ENCODE measurements around the gene CCDC177. TPM values are rescaled to one million over a fixed set of nuclear protein-coding genes. Genes with fewer than 3 reads are reported as not detected.

The CCDC177 gene
- total RNA-seq, 2 experiments from 2014 or later = not detected

DNA sequence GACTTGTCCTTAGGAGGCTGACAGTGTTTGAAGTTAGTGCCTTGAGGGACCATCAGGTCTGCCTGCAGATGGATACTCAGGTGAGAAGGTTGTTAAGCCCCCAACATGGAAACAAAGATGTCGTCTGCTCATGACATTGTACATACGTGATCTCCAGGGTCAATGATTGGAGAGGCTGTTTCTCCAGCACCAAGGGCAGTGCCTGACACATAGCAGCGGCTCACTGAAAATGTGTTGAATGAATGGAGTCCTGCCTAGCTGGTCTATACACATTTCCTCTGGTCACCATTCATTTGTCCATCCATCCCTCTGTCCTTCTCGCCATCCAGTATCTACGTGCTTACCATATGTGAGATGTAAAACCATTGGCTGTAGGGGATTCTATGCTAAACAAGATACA, 7.1 kb downstream of the CCDC177 start:
- Mint-ChIP-seq H3K36me3 (ENCODE audit: low read depth) (no peaks in the 10 kb centered on the region), H3K27me3 (peaks cover 48% of the 10 kb centered on the region), H3K9me3 (no peaks in the 10 kb centered on the region), H3K4me1 (ENCODE audit: low read depth) (peaks cover 2% of the 10 kb centered on the region), H3K4me3 (no peak overlapping the region), H3K27ac (no peak overlapping the region)
- ATAC-seq (no peak), DNase-seq (no peak)
- TF ChIP-seq, protein P1, sequence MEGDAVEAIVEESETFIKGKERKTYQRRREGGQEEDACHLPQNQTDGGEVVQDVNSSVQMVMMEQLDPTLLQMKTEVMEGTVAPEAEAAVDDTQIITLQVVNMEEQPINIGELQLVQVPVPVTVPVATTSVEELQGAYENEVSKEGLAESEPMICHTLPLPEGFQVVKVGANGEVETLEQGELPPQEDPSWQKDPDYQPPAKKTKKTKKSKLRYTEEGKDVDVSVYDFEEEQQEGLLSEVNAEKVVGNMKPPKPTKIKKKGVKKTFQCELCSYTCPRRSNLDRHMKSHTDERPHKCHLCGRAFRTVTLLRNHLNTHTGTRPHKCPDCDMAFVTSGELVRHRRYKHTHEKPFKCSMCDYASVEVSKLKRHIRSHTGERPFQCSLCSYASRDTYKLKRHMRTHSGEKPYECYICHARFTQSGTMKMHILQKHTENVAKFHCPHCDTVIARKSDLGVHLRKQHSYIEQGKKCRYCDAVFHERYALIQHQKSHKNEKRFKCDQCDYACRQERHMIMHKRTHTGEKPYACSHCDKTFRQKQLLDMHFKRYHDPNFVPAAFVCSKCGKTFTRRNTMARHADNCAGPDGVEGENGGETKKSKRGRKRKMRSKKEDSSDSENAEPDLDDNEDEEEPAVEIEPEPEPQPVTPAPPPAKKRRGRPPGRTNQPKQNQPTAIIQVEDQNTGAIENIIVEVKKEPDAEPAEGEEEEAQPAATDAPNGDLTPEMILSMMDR (IDR thresholded peaks at IDR 0.05) = no peak
- intact Hi-C loops (cut with micrococcal nuclease) = no loop called here
- ChIA-PET CTCF (no interaction called here), POLR2A (no interaction called here)

DNA sequence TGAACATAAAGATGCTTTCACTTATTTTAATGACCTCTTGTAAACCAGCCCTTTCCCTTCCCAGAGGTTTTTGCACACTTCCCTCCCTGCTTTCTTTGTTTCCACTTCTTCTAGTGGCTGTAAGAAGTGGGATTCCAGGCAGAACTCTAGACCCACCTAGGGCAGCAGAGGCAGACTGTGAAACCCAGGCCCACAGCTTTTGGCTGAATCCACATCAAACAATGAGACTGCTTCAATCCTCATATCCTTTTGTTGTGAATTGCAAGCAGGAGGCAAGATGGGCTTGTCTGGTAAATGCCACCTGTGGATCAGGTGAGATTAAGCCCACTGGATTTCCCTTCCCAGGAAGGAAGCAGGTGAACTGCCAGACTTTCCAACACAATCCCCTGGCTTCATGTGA, 12.8 kb downstream of the CCDC177 start:
- Mint-ChIP-seq H3K27ac (no peak overlapping the region), H3K4me1 (ENCODE audit: low read depth) (no peaks in the 10 kb centered on the region), H3K4me3 (no peak overlapping the region), H3K9me3 (no peaks in the 10 kb centered on the region), H3K36me3 (ENCODE audit: low read depth) (no peaks in the 10 kb centered on the region), H3K27me3 (peaks cover 21% of the 10 kb centered on the region)
- intact Hi-C loops (cut with micrococcal nuclease) = no loop called here
- TF ChIP-seq, protein P1 (IDR thresholded peaks at IDR 0.05) = no peak
- CTCF ChIA-PET = interaction anchor here (1.0 to 3.4 kb wide), 4 partner anchors 10 to 14 kb away, joined by 3 to 21 read pairs (median 4); no protein-coding TSS in a partner anchor
- ATAC-seq = no peak
- no peak for DNase-seq
- POLR2A ChIA-PET = no interaction called here

DNA sequence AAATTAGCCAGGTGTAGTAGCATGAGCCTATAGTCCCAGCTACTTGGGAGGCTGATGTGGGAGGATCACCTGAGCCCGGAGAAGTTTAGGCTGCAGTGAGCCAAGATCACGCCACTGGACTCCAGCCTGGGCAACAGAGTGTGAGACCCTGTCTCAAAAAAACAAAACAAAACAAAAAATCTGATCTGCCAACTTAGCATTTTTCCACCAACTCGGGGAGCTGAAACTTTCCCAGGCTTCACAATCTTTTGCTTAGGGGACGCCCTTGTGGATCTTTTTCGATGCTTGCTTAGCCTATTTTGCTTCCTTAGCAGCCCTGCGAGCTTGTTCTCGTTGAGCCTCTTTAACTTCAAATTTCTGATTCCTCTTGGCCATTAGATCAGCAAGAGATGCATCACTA, 13.8 kb downstream of the CCDC177 start:
- ATAC-seq = no peak
- H3K27me3 Mint-ChIP-seq = peaks cover 14% of the 10 kb centered on the region
- POLR2A ChIA-PET = interaction anchor here (0.6 kb wide), 1 partner anchor 167 kb away, joined by 3 read pairs; no protein-coding TSS in a partner anchor

DNA sequence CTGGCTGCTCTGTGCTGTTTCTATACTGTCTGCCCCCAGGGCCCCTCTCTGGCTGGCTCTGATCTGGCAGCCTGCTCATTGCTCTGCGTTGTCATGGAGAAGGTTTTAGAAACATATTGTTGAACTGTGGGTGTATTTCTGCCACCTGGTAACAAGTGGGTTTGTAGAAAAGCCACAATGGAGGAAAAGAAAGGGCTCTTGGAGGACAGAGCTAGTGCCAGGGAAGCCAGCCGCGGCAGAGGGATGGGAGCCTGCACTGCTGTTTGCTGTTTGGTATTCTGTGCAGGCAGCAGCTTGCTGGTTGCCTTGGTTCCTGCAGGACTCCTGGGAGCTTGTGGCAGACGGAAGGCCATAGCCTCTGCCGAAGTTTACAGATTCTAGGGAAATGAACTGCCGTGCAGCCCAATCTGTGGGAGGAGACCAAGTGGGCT, 15.1 kb downstream of the CCDC177 start:
- TF ChIP-seq, protein P1 (IDR thresholded peaks at IDR 0.05) = no peak
- H3K27ac Mint-ChIP-seq = no peak overlapping the region
- no peak overlapping the region for H3K4me3 Mint-ChIP-seq
- no peaks in the 10 kb centered on the region for H3K9me3 Mint-ChIP-seq
- DNase-seq (no peak), ATAC-seq (no peak)
- CTCF ChIA-PET = interaction anchor here (1.2 to 3.4 kb wide), 2 partner anchors 11 to 13 kb away, joined by 3 to 21 read pairs; no protein-coding TSS in a partner anchor
- H3K27me3 Mint-ChIP-seq = peaks cover 10% of the 10 kb centered on the region
- intact Hi-C loops (cut with micrococcal nuclease) = no loop called here
- no peaks in the 10 kb centered on the region for H3K36me3 Mint-ChIP-seq (ENCODE audit: low read depth)
- POLR2A ChIA-PET = no interaction called here
- H3K4me1 Mint-ChIP-seq (ENCODE audit: low read depth) = no peaks in the 10 kb centered on the region

More for the DNA sequence above, 13.8 kb downstream of the CCDC177 start:
- H3K9me3 Mint-ChIP-seq = no peaks in the 10 kb centered on the region
- intact Hi-C loops (cut with micrococcal nuclease) = no loop called here
- no peaks in the 10 kb centered on the region for H3K36me3 Mint-ChIP-seq (ENCODE audit: low read depth)
- H3K27ac Mint-ChIP-seq = no peak overlapping the region
- CTCF ChIA-PET = interaction anchor here (0.8 to 3.4 kb wide), 4 partner anchors 11 to 24 kb away, joined by 3 to 21 read pairs (median 4); no protein-coding TSS in a partner anchor
- no peak overlapping the region for H3K4me3 Mint-ChIP-seq
- H3K4me1 Mint-ChIP-seq (ENCODE audit: low read depth) = no peaks in the 10 kb centered on the region
- no peak for DNase-seq
- TF ChIP-seq, protein P1 (IDR thresholded peaks at IDR 0.05) = no peak

DNA sequence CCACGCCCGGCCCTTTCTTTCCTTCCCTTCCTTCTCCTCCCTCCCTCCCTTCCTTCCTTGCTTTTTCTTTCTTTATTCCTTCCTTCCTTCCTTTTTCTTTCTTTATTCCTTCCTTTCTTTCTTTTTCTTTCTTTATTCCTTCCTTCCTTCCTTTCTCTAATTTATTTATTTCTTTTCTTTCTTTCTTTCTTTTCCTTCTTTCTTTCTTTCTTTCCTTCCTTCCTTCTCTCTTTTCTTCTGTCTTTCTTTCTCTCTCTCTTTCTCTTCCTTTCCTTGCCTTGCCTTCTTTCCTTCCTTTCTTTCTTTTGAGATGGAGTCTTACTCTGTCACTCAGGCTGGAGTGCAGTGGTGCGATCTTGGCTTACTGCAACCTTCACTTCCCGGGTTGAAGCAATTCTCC, 15.9 kb downstream of the CCDC177 start:
- POLR2A ChIA-PET = no interaction called here
- peaks cover 12% of the 10 kb centered on the region for H3K27me3 Mint-ChIP-seq
- H3K9me3 Mint-ChIP-seq = no peaks in the 10 kb centered on the region
- no peaks in the 10 kb centered on the region for H3K36me3 Mint-ChIP-seq (ENCODE audit: low read depth)
- no peak for DNase-seq
- TF ChIP-seq, protein P1 (IDR thresholded peaks at IDR 0.05) = peak; percentile 35
- no peaks in the 10 kb centered on the region for H3K4me1 Mint-ChIP-seq (ENCODE audit: low read depth)
- no peak for ATAC-seq
- intact Hi-C loops (cut with micrococcal nuclease) = no loop called here
- CTCF ChIA-PET = interaction anchor here (1.9 to 3.4 kb wide), 2 partner anchors 11 to 15 kb away, joined by 7 to 21 read pairs; partner anchors contain the start of gene CCDC177
- no peak overlapping the region for H3K27ac Mint-ChIP-seq
- no peak overlapping the region for H3K4me3 Mint-ChIP-seq
